NCI-H2227 treated with DMSO at 0.1 percent for 48 hours (cell line): Measurements from ENCODE around the gene LRMDA.
"Not testable (repeated sequence)": the region's sequence is repeated elsewhere in the genome, so short reads cannot be mapped to it uniquely, and the experiment has no call there.

ENCODE experiments used
- DNase-seq: peaks from one replicate; lab custom pipeline; 2025; lab: John Stamatoyannopoulos, UW

Gene LRMDA

GRCh38 chr10:75508239-75508813, 76.9 kb downstream of the LRMDA start:
- DNase-seq: peak; percentile 22

- no peak for DNase-seq
Measured at GRCh38 chr10:75508814-75509306, 77.4 kb downstream of the LRMDA start.

GRCh38 chr10:75509706-75510105, 78.3 kb downstream of the LRMDA start:
- no peak for DNase-seq

GRCh38 chr10:75511011-75511410, 79.6 kb downstream of the LRMDA start:
- DNase-seq: no peak

- no peak for DNase-seq
Measured at GRCh38 chr10:75512203-75512933, 80.9 kb downstream of the LRMDA start.

- peak; percentile 23 for DNase-seq
Measured at GRCh38 chr10:75513292-75513885, 82.0 kb downstream of the LRMDA start.

GRCh38 chr10:75514830-75515229, 83.4 kb downstream of the LRMDA start:
- no peak for DNase-seq

GRCh38 chr10:75516154-75516553, 84.7 kb downstream of the LRMDA start:
- not testable (repeated sequence) for DNase-seq

GRCh38 chr10:75519213-75519612, 87.8 kb downstream of the LRMDA start:
- DNase-seq: not testable (repeated sequence)

GRCh38 chr10:75521194-75521829, 89.9 kb downstream of the LRMDA start:
- DNase-seq: not testable (repeated sequence)

- no peak for DNase-seq
Measured at GRCh38 chr10:75525067-75525466, 93.6 kb downstream of the LRMDA start.

GRCh38 chr10:75525646-75526045, 94.2 kb downstream of the LRMDA start:
- no peak for DNase-seq

GRCh38 chr10:75527542-75527941, 96.1 kb downstream of the LRMDA start:
- no peak for DNase-seq

GRCh38 chr10:75528392-75528791, 97.0 kb downstream of the LRMDA start:
- no peak for DNase-seq

GRCh38 chr10:75530299-75530698, 98.9 kb downstream of the LRMDA start:
- no peak for DNase-seq

GRCh38 chr10:75531571-75532031, 100.2 kb downstream of the LRMDA start:
- no peak for DNase-seq

- DNase-seq: no peak
Measured at GRCh38 chr10:75532253-75532924, 101.0 kb downstream of the LRMDA start.

GRCh38 chr10:75538144-75538543, 106.7 kb downstream of the LRMDA start:
- DNase-seq: no peak

GRCh38 chr10:75538765-75539164, 107.3 kb downstream of the LRMDA start:
- no peak for DNase-seq

- no peak for DNase-seq
Measured at GRCh38 chr10:75540357-75540966, 109.0 kb downstream of the LRMDA start.

- DNase-seq: no peak
Measured at GRCh38 chr10:75540981-75541380, 109.6 kb downstream of the LRMDA start.

GRCh38 chr10:75541411-75541810, 110.0 kb downstream of the LRMDA start:
- DNase-seq: no peak
